HFFc6 (cell line): ENCODE data around the gene ZNF768. TPM values are rescaled to one million over a fixed set of nuclear protein-coding genes. Genes with fewer than 3 reads are reported as not detected.

Experiments
- DNase-seq: peaks from one replicate; pipeline ENCODE4 v3.0.0-alpha.2; 2018
- H3K27ac Mint-ChIP-seq: 2 replicates; pipeline ENCODE4 v1.8.0; 2020; ENCODE audit warnings: mild to moderate bottlenecking, mixed read lengths
- H3K27me3 Mint-ChIP-seq: 2 replicates; pipeline ENCODE4 v1.8.0; 2021; ENCODE audit warnings: mild to moderate bottlenecking, moderate library complexity, mixed read lengths; ENCODE audit not compliant: insufficient read depth
- H3K36me3 Mint-ChIP-seq: 2 replicates; pipeline ENCODE4 v1.8.0; 2021; ENCODE audit warnings: low read depth, mixed read lengths
- H3K4me1 Mint-ChIP-seq: 2 replicates; pipeline ENCODE4 v1.8.0; 2020; ENCODE audit warnings: low read depth, mixed read lengths
- H3K4me3 Mint-ChIP-seq: 2 replicates; pipeline ENCODE4 v1.8.0; 2020; ENCODE audit warnings: mild to moderate bottlenecking, moderate library complexity, mixed read lengths
- H3K9me3 Mint-ChIP-seq: 2 replicates; pipeline ENCODE4 v1.8.0; 2020; ENCODE audit warnings: mild to moderate bottlenecking, mixed read lengths
- total RNA-seq, 6 experiments: library from RNA; stranded (reverse); fragmentation: NEBNext Ultra II Directional; extraction: Animal tissue kit (Norgen Biotek cat#: 25700); gene quantifications; 2 replicates in 1 of 6; 3 replicates in 5 of 6; pipeline ENCODE4 v1.2.3, GENCODE V29; 2021
- TF ChIP-seq, protein P1 (sequence below): fragments of 200-600 bp; sonication (generic); IDR thresholded peaks from 2 replicates; pipeline ENCODE4 v1.5.0; 2021; ENCODE audit warnings: antibody characterized with exemption, mild to moderate bottlenecking

The ZNF768 gene
- total RNA-seq, 6 experiments from 2014 or later, result 19.8 to 22.8 (median 20.8) TPM

- DNase-seq, result no peak
- Mint-ChIP-seq H3K27me3 (peaks cover 9% of the 10 kb centered on the region), H3K4me3 (no peak overlapping the region), H3K4me1 (no peaks in the 10 kb centered on the region), H3K9me3 (no peaks in the 10 kb centered on the region), H3K27ac (no peak overlapping the region), H3K36me3 (no peaks in the 10 kb centered on the region)
- TF ChIP-seq, protein P1, sequence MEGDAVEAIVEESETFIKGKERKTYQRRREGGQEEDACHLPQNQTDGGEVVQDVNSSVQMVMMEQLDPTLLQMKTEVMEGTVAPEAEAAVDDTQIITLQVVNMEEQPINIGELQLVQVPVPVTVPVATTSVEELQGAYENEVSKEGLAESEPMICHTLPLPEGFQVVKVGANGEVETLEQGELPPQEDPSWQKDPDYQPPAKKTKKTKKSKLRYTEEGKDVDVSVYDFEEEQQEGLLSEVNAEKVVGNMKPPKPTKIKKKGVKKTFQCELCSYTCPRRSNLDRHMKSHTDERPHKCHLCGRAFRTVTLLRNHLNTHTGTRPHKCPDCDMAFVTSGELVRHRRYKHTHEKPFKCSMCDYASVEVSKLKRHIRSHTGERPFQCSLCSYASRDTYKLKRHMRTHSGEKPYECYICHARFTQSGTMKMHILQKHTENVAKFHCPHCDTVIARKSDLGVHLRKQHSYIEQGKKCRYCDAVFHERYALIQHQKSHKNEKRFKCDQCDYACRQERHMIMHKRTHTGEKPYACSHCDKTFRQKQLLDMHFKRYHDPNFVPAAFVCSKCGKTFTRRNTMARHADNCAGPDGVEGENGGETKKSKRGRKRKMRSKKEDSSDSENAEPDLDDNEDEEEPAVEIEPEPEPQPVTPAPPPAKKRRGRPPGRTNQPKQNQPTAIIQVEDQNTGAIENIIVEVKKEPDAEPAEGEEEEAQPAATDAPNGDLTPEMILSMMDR, result no peak
These were observed 22.7 kb downstream of the ZNF768 start for GRCh38 chr16:30503403-30504296.

DNA sequence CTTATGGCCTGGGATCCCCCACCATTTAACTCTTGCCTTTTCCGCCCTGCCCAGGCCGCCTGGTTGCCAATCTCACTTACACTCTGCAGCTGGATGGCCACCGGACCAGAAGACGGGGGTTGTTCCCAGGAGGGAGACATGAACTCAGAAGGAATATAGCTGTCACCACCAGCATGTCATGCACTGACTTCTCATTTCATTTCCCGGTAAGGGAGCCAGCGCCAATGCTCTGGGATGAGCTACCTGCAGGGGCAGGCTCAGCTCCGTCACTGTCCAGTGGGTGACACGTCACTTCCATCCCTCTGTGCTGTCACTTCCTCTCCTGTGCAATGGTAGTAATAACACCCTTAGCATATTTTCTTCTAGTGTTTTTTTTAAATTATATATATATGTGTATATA is 27.1 kb downstream of the ZNF768 start:
- Mint-ChIP-seq H3K9me3 (no peaks in the 10 kb centered on the region), H3K27ac (no peak overlapping the region), H3K4me3 (no peak overlapping the region), H3K4me1 (no peaks in the 10 kb centered on the region), H3K27me3 (peaks cover 12% of the 10 kb centered on the region), H3K36me3 (no peaks in the 10 kb centered on the region)
- TF ChIP-seq, protein P1, result no peak
- DNase-seq, result no peak

GRCh38 chr16:30494709-30495108 is 31.7 kb downstream of the ZNF768 start:
- Mint-ChIP-seq H3K4me3 (no peak overlapping the region), H3K36me3 (no peaks in the 10 kb centered on the region), H3K27me3 (peaks cover 10% of the 10 kb centered on the region), H3K9me3 (no peaks in the 10 kb centered on the region), H3K27ac (no peak overlapping the region), H3K4me1 (peaks cover 10% of the 10 kb centered on the region)
- no peak for DNase-seq
- TF ChIP-seq, protein P1, result no peak

DNA sequence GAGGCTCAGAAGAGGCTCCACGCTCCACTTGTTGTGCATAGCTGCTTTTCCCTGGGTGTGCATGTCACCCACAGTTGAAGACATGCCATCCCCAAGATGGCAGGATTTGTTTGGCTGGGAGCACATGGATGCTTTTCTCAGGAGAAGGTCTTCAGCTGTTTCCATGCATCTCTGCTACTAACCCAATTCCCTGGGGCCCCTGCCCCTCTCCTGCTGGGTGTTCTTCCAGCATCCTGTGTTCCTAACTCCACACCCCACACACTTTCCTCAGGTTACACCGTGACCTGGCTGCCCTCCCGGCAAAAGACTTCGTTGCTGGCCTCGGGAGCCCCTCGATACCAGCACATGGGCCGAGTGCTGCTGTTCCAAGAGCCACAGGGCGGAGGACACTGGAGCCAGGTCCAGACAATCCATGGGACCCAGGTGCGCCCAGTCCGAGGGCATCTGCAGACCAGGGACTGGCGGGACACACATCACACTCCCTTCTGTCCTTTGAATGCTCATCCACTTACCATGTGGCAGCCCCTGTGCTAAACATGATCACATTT is 32.4 kb downstream of the ZNF768 start:
- TF ChIP-seq, protein P1, result no peak
- Mint-ChIP-seq H3K27me3 (peaks cover 10% of the 10 kb centered on the region), H3K4me3 (no peak overlapping the region), H3K9me3 (no peaks in the 10 kb centered on the region), H3K4me1 (peaks cover 10% of the 10 kb centered on the region), H3K36me3 (no peaks in the 10 kb centered on the region), H3K27ac (no peak overlapping the region)
- DNase-seq, result no peak

DNA sequence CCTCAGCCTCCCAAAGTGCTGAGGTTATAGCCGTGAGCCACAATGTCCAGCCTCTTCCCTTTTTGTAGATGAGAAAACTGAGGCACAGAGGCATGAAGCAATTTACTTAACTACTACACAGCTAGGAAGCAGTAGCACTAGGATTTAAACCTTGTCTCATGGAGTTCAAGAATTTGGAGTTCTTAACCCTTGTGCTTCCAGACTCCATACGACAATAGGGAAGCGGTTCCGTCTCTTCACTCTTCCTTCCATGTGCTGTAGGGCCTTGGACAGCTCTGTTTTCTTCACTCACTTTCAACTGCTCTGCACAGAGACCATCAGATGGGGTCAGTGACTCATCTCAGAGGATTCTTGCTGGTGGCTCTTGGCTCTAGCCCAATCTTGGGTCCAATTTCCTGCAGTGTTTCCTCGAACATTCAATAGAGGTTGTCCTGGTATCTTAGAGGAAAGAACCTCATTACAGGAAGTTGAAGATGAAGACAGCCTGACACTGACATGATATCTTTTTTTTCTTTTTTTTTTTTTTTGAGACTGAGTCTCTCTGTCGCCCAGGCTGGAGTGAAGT is 34.5 kb downstream of the ZNF768 start:
- no peak overlapping the region; the same call in 1 of the 2 replicates for H3K27ac Mint-ChIP-seq

More for the DNA sequence above, 34.5 kb downstream of the ZNF768 start:
- DNase-seq, result peak; percentile 76
- Mint-ChIP-seq H3K36me3 (no peaks in the 10 kb centered on the region), H3K4me1 (peaks cover 10% of the 10 kb centered on the region), H3K4me3 (no peak overlapping the region), H3K9me3 (no peaks in the 10 kb centered on the region), H3K27me3 (peaks cover 10% of the 10 kb centered on the region)
- TF ChIP-seq, protein P1, result no peak
